Uterus (tissue), 2 donors: ENCODE measurements around the gene SNX4.

ENCODE experiments used
- CTCF ChIP-seq, 4 experiments: fragments of 200-600 bp in 2 of 4; fragments of 450-650 bp in 2 of 4; sonication (generic) in 2 of 4; IDR thresholded peaks; one replicate each; pipeline ENCODE4 v1.5.1; 2016 to 2019; ENCODE audit warnings: antibody characterized with exemption in 4 of 4, mild to moderate bottlenecking in 2 of 4, moderate library complexity in 1 of 4
- POLR2A ChIP-seq, 2 donors: fragments of 450-650 bp; IDR thresholded peaks; one replicate each; pipeline ENCODE4 v1.6.1; 2016; ENCODE audit warnings: antibody characterized with exemption in 2 of 2, mild to moderate bottlenecking in 1 of 2, moderate library complexity in 1 of 2

- TF ChIP-seq CTCF (IDR thresholded peaks at IDR 0.05) (no peak), POLR2A (IDR thresholded peaks at IDR 0.05) (no peak)
Observed at GRCh38 chr3:125479091-125479490, 40.9 kb downstream of the SNX4 start.
